Measurements from ENCODE around the gene APOBEC3B.
"Not testable (repeated sequence)": the region's sequence is repeated elsewhere in the genome, so short reads cannot be mapped to it uniquely, and the experiment has no call there.

The APOBEC3B gene

GRCh38 chr22:38965614-38966379 lies 16.4 kb upstream of the APOBEC3B start:
- in situ Hi-C loops (cut with HindIII; ENCODE audit: low sequenced_read_pairs): no loop called here

- in situ Hi-C loops (cut with HindIII; ENCODE audit: low sequenced_read_pairs): no loop called here
Observed at GRCh38 chr22:38966380-38966702, 15.8 kb upstream of the APOBEC3B start.

DNA sequence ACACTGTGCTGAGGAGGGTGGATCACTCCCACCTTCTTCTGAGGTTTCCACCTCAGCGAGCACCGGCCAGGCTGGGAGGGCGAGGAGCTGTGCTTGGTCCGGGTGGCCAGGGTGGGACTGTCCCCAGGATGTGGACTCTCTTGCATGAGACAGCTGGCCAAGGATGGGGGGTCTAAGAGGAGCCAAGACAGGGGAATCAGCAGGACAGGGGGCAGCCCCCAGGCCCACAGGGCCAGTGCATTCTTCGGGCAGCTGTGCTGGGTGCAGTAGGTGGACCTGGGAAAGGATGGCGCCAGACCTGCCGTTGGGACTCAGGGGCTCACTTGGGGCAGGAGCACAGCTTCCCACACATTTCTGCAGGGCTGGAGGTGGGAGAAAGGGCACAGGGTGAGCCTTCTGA lies 15.2 kb upstream of the APOBEC3B start:
- in situ Hi-C loops (cut with HindIII; ENCODE audit: low sequenced_read_pairs): no loop called here

DNA sequence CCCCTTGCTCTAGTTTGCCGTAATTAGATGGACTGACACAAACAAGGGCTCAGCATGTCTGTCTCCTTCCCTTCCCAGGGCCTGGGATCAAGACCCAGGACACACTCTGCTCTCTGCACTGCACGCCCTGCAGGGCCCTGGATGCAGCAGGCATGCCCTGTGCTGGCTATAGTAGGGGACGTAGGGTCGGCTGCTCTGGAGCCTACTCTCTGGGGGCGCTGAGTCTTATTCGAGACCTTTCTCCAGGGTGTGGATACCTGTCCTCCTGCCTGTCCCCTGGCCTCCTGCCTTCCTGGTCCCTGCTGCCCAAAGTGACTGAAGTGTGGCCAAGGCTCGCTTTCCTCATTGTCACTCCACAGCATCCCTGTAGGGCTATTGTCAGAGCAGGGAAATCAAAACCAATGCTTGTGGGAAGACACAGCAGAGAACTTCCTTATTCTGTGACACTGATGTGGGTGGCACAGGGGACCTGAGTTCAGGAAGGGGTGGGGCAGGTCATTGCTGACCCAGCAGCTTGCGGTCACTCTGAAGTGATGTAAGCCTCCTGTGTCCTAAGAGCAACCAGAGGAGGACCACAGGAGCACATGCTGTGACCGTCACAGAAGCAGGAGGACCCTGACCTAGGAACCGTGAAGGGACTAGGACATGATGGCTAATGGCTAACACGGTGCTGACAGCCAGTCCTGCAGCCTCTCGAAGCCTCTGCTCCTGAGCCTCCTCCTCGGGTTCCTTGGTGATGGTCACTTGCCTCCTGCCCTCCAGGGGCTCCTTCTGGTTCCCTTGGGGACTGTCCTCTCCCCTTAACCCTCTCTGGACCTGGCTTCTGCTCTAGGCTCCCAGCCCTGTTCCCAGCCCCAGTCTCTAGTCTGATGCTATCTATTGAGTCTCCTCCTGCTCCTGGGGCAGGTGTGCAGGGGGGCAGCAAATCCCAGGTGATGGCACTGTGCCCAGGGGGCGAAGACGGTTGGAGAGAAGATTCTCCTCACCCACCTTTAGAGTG lies 14.4 kb upstream of the APOBEC3B start:
- in situ Hi-C loops (cut with HindIII; ENCODE audit: low sequenced_read_pairs): no loop called here

DNA sequence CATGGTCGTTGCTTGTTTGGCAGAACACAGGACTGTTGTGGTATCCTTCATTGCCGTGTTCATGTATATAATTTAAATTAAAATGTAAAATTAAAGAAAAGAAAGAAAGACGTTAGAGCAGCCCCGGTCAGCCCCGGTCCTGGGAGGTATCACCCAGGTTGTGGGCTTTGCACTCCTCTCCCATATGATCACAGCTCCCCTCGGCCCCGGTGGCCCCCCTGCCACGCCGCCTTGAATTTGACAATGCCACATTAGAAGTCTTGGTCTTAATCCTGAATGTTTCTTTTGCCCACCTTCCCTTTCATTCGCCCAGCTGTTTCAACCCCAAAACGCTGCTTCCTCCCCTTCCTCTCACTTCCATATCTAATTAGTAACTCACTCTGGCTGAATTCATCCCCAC lies 13.3 kb upstream of the APOBEC3B start:
- in situ Hi-C loops (cut with HindIII; ENCODE audit: low sequenced_read_pairs): no loop called here

- in situ Hi-C loops (cut with HindIII; ENCODE audit: low sequenced_read_pairs): no loop called here
Observed at GRCh38 chr22:38970551-38970950, 11.6 kb upstream of the APOBEC3B start.

GRCh38 chr22:38971202-38971601 lies 10.9 kb upstream of the APOBEC3B start:
- in situ Hi-C loops (cut with HindIII; ENCODE audit: low sequenced_read_pairs): no loop called here

GRCh38 chr22:38971791-38972190 lies 10.4 kb upstream of the APOBEC3B start:
- in situ Hi-C loops (cut with HindIII; ENCODE audit: low sequenced_read_pairs): no loop called here

GRCh38 chr22:38972558-38972957 lies 9.6 kb upstream of the APOBEC3B start:
- in situ Hi-C loops (cut with HindIII; ENCODE audit: low sequenced_read_pairs): no loop called here

DNA sequence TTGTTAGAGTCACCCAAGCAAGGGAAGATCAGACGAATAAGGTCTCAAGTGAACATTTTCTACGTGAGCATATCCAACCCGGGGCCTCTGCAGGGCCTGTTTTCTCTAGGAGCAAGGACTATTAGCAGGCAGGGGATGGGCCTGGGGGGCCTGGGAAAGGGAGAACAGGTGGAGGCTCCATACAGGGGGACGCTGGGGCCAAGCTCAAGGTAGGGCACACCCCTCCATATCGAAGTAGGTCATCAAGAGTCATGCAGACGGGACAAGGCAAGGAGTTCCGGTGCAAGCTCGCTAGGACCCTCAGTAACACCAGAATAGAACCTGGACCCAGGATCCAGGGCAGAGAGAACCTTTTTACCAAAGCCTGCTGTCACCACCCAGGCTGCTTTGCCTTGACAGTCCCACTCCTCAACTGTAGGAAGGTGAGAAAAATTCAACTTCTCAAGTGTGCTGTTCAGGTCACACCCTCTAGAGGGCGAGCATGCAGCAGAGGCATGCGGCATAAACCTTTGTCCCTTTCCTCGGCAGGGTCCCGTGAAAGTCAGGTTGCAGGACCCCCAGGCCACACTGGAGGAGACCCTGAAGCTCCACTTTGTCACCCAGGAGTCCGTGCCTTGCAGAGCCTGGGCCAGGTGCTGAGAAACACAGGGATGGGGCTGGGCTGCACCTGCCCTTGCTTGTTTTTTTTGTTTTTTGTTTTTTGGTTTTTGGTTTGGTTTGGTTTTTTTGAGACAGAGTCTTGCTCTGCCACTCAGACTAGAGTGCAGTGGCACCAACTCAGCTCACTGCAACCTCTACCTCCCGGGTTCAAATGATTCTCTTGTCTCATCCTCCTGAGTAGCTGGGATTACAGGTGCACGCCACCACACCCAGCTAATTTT lies 8.6 kb upstream of the APOBEC3B start:
- in situ Hi-C loops (cut with HindIII; ENCODE audit: low sequenced_read_pairs): no loop called here

DNA sequence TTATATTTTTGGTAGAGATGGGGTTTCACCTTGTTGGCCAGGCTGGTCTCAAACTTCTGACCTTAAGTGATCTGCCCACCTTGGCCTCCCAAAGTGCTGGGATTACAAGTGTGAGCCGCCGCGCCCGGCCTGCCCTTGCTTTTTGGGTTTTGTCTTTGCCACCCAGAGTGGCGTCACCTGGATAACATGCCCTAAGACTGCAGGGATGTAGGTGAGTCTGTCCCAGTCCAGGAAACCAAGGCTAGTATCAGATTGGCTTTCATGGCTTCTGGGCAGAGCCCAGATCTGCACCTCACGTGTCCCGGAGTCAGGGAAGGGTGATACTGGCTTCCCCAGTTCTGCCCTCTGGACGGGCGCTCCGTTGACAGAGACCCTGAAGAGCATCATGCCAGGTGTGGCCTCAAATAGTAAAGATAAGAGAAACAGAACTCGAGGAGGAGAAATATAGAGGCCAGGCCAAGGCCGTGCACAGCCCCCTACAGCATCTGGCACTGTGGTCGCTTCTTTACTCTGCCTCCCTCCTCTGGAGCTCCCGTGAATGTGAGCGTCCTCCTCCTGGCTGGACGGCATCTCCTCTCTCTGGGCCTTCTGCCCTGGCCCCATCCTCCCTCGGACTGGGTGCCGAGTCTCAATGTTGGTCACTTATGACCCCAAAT lies 7.8 kb upstream of the APOBEC3B start:
- in situ Hi-C loops (cut with HindIII; ENCODE audit: low sequenced_read_pairs): no loop called here

GRCh38 chr22:38974826-38975175 lies 7.3 kb upstream of the APOBEC3B start:
- in situ Hi-C loops (cut with HindIII; ENCODE audit: low sequenced_read_pairs): no loop called here

DNA sequence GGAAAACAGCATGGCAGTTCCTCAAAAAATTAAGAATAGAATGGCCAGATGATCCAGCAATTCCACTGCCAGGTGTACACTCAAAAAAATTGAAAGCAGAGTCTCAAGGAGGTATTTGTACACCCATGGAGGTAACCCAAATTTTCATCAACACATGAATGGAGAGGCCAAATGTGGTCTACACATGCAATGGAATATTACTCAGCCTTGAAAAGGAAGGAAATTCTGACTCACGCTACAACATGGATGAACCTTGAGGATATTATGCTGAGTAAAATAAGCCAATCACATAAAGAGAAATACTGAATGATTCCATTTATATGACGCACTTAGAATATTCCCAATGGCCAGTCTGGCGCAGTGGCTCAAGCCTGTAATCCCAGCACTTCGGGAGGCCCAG lies 4.9 kb upstream of the APOBEC3B start:
- in situ Hi-C loops (cut with HindIII; ENCODE audit: low sequenced_read_pairs): not testable (repeated sequence)

- in situ Hi-C loops (cut with HindIII; ENCODE audit: low sequenced_read_pairs): not testable (repeated sequence)
Observed at GRCh38 chr22:38980587-38980986, 1.6 kb upstream of the APOBEC3B start.

GRCh38 chr22:38981005-38981991 lies 849 bp upstream of the APOBEC3B start:
- in situ Hi-C loops (cut with HindIII; ENCODE audit: low sequenced_read_pairs): no loop called here

DNA sequence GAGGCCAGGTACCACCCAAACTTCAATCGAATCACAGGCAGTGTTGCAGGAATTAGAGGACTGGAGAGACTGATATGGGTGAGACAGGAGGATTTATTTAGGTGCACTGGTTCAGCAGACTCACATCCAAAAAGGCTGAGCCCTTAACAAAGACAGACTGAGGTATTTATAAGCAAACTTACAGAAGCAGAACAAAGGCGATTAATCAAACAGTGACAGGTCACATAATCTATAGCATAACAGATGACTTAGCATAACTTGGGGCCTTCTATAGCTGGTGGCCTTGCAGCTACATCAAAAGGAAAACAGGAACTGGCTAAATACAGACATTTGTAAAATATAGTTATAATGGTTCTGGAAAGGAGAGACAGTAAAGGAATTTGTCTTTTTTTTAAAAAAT lies 2.1 kb downstream of the APOBEC3B start:
- in situ Hi-C loops (cut with HindIII; ENCODE audit: low sequenced_read_pairs): no loop called here

GRCh38 chr22:38984784-38985757 lies 2.9 kb downstream of the APOBEC3B start:
- in situ Hi-C loops (cut with HindIII; ENCODE audit: low sequenced_read_pairs): not testable (repeated sequence)

GRCh38 chr22:38986629-38987028 lies 4.5 kb downstream of the APOBEC3B start:
- in situ Hi-C loops (cut with HindIII; ENCODE audit: low sequenced_read_pairs): no loop called here
